CMK (cell line): Measurements from ENCODE around the gene CCDC146.
A peak's percentile ranks its signal among the peaks of the same experiment; 100 is the strongest.
"Not testable (repeated sequence)": the region's sequence is repeated elsewhere in the genome, so short reads cannot be mapped to it uniquely, and the experiment has no call there.

Experiments used
- DNase-seq: peaks from one replicate; pipeline ENCODE4 v3.0.0-alpha.2; 2010; ENCODE audit warnings: low read depth

The CCDC146 gene, protein sequence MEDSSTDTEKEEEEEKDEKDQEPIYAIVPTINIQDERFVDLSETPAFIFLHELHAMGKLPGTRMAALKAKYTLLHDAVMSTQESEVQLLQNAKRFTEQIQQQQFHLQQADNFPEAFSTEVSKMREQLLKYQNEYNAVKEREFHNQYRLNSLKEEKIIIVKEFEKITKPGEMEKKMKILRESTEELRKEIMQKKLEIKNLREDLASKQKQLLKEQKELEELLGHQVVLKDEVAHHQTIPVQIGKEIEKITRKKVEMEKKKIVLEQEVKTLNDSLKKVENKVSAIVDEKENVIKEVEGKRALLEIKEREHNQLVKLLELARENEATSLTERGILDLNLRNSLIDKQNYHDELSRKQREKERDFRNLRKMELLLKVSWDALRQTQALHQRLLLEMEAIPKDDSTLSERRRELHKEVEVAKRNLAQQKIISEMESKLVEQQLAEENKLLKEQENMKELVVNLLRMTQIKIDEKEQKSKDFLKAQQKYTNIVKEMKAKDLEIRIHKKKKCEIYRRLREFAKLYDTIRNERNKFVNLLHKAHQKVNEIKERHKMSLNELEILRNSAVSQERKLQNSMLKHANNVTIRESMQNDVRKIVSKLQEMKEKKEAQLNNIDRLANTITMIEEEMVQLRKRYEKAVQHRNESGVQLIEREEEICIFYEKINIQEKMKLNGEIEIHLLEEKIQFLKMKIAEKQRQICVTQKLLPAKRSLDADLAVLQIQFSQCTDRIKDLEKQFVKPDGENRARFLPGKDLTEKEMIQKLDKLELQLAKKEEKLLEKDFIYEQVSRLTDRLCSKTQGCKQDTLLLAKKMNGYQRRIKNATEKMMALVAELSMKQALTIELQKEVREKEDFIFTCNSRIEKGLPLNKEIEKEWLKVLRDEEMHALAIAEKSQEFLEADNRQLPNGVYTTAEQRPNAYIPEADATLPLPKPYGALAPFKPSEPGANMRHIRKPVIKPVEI

DNA sequence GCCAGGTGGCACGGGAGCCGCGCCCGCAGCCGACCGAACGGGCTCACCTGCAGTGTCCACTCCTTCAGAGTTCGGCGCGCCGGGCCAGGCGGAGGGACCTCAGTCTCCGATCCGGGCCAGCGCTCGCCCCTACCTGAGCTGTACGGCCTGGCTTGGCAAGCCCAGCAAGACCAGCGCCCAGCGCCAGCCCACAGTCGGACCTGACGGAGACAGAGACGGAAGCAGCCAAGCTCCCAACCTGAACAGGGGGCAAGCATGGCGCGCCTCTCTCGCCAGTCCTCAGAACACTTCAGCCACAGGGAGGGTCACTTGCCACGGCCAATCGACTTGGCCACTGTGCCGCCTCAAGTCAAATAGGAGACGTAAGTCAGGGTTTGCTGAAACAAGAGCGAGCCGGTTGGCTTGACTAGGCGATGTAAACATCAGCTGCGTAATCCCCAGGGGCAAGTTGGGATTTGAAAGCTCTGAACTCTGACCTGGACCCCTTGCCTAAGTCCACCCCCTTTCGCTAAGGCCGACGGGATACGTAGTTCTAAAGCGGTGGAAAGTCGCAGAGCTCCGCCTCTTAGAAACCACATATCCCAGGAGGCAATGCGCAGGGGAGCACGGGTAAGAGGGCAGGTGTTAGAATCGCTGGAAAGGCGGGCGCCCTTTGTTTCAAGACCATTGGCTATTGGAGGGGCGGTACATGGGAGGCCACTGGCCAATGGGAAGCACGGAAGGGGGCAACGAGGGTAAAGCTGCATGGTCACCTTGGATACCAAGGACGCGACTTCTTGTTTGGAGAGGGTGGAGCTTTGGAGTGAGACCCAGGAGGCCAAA lies at the start of gene CCDC146:
TSS of gene CCDC146 (plus strand) at position 756 of the 822 bp plus-strand sequence. CDS start 45,054 bp downstream, outside the sequence.
- peak; percentile 91 for DNase-seq

DNA sequence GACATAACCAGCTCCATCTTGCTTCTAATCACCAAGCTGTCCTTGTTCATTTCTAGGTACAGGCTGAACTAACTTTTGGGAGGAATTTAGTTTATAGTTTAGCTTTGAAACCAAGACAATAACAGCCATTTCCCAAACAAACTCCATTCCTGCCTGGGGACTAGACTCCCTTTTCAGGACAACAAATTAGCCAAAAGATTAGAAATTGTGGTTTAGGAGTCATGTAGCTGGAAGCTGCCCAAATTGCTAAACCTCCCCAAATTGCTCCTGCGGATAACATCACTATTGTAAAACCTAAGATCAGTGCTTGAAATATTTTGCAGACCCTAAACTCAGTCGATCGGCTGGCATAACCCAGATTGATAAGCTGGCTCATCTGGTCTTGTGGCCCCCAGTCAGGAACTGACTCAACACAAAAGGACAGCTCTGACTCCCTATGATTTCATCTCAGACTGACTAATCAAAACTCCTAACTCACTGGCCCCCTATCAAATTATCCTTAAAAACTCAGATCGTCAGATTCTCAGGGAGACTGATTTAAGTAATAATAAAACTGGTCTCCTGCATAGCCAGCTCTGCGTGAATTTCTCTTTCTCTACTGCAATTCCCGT lies 47.5 kb upstream of the CCDC146 start:
- not testable (repeated sequence) for DNase-seq

DNA sequence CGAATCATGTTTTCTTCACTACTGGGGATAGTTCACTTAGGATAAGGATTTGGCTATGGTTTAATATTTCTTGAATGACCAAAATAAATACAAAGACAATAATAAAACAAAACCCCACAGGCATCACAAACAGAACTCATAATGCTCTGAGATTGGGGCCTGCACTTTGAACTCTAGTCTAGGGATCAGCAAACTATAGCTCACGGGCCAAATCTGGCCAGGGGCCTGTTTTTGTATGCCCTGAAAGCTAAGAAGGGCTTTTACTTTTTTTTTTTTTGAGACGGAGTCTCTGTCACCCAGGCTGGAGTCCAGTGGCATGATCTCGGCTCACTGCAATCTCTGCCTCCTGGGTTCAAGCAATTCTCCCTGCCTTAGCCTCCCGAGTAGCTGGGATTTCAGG lies 45.4 kb upstream of the CCDC146 start:
- not testable (repeated sequence) for DNase-seq

DNA sequence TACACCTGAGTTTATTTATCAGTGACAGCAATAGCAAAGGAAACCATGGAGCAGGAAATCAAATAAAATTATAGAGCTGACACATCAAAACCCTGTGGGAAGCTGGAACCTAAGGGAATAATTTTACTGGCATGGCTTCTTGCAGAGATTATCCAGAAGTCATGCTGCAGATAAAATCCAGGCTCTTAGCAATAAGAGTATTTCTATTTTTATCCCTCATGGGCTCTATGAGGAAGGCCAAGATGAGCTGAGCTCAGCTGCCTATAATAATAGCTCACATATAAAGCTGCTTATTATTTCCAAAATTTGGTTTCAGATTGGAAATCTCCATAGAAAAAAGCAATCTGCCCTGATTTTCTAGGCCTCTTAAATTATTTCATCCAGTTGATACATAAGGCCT lies 43.3 kb upstream of the CCDC146 start:
- not testable (repeated sequence) for DNase-seq

DNA sequence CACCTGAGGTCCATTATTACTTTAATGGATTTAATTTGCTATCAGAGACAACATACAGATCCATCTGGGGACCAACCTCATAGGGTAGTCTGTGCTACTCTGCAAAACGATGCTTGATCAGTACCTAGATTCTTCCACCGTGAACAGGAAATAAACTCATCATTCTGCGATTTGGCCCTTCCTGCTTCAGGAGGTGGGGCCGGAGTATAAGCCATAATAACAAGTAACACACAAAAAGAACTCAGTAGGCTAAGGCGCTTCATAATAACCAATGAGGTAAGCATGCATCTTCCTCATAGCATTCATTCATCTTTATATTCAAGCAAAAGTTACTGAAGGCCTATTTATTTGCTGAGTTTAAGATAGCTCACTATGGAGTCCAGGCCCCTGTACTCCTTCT lies 42.8 kb upstream of the CCDC146 start:
- DNase-seq = not testable (repeated sequence)

DNA sequence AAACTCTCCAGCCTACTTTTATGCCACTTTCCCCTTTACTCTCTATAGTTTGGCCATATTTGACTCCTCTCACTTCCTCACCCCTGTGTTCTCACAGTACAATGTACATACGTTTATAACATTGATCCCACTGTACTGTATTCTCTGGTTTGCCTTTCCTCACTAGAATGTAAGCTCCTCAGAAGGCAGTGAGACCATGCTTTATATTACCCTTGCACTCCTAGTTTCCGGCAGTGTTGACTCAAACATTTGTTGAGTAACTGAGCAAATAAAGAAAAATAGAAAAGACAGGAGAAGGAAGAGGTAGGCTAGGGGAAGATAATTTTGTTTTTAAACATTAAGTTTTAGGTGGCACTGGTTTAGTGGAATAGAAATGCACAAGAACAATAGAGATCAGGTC lies 42.2 kb upstream of the CCDC146 start:
- DNase-seq = not testable (repeated sequence)

DNA sequence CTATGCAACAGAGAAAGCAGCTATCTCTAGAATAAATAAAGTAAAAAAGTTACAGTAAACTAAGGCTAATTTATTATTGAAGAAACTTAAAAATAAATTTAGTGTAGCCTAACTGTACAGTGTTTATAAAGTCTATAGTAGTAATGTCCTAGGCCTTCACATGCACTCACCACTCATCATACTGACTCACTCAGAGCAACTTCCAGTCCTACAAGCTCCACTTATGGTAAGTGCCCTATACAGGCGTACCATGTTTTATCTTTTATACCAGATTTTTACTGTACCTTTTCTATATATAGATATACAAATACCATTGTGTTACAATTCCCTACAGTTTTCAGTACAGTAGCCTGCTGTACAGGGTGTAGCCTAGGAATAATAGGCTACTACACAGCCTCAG lies 40.2 kb upstream of the CCDC146 start:
- DNase-seq = not testable (repeated sequence)

DNA sequence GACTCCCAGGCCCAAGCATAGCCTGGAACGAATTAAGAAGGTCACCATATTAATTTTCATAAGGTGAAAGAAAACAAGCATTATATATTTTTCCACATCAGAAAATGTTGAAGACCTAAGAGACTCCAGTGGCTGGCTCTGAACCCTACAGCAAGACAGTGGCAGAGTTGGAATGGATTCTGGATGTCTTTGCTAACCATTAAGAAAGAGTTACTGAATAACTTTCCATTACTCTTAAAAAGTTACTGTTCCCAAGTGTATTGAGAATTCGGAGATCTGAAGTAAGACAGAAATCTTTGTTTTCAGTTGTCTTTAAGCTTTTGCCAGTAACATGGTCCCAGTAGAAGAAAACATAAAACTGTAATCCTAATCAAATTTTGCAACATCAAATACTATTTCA lies 30.1 kb upstream of the CCDC146 start:
- DNase-seq = not testable (repeated sequence)

DNA sequence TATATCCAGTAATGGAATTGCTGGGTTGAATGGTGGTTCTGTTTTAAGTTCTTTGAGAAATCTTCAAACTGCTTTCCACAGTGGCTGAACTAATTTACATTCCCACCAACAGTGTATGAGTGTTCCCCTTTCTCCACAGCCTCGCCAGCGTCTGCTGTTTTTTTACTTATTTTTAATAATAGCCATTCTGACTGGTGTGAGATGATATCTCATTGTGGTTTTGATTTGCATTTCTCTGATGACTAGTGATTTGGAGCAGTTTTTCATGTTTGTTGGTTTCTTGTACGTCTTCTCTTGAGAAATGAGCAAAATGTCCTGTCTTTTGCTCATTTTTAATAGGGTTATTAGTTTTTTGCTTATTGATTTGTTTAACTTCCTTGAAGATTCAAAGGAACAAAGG lies 21.9 kb upstream of the CCDC146 start:
- not testable (repeated sequence) for DNase-seq

DNA sequence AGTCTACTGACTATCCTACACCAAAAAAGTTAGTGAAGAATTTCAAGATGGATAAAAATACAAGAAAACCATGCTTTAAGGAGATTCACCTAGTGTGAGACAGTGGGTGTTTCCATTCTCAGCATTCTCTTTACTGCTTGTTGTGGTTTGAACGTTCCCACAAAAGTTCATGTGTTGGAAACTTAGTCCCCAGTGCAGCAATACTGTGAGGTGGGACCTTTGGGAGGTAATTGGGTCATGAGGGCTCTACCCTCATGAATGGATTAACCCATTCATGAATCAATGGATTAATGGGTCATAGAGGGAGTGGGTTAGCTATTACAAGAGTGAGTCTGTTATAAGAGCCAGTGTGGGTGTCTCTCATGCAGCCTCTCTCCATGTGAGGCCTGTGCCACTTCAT lies 21.2 kb upstream of the CCDC146 start:
- not testable (repeated sequence) for DNase-seq

DNA sequence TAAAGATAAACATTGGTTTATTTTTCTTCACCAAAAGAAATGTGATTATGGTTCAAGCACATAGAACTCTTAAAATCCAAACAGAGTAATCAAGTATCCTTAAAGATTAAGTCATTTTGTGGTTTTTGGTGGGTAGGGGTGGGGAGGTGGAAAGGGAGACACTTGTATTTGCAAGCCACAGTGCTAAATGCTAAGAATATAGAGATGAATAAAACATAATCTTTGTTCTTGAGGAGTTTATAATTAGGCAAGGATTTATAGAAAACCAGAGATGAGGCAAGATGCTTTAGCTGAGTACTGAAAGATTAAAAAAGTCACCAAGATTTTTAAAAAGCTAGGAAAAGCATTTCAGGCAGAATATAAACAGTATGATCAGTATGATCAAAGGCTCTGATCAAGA lies 19.7 kb upstream of the CCDC146 start:
- DNase-seq = not testable (repeated sequence)

DNA sequence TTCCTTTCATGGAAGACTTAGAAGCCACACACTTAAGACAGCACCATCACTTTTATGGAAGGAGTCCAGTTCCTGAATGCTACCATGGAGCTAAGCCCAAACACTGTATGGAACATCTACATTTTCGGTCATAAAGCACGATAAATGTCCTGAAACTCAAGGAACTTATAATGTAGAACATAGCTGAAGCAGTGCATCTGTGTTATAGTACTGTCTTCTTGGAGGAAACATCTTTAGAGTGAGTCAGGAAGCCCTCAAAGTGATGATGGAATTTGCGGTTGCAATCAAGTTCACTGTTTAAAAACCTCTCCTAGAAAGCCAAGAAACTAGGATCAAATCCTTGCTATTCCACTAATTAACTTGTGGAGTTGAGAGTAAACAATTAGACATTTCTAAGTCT lies 16.5 kb upstream of the CCDC146 start:
- DNase-seq = not testable (repeated sequence)

DNA sequence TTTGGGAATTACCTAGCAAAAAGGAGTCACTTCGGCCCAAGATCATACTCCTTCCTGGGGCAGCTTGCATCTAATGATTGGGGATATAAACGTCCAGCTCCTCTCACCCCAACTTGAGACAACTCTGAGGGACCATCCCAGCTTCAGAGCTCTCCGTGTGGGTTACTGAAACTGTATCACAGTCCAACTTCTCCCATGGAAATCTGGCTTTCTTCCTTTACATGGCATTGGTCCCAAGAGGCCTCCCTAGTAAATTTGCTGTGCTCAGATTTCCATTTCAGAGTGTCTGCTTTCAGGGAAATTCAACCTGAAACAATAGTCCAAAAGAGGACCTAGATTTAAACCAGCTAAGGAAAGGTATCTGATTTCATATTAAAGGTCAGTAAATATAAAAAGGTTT lies 14.8 kb upstream of the CCDC146 start:
- not testable (repeated sequence) for DNase-seq

DNA sequence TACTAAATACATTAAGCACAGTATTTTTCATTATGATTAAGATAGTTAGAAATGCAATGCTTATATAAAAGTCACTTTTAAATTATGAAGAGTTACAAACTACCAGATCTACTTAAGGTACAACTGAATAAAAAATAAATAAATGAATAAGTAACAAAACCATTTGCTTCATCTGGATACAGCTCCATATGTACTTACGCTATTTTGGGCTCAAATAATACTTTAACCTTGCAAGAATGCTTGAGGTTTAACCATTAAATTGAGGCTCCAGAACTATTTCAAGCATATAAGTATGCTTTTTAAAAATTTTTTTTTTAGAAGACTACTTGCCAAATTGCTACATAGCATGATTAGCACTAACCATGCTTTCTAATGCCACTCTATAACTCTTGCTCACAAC lies 14.1 kb upstream of the CCDC146 start:
- not testable (repeated sequence) for DNase-seq

DNA sequence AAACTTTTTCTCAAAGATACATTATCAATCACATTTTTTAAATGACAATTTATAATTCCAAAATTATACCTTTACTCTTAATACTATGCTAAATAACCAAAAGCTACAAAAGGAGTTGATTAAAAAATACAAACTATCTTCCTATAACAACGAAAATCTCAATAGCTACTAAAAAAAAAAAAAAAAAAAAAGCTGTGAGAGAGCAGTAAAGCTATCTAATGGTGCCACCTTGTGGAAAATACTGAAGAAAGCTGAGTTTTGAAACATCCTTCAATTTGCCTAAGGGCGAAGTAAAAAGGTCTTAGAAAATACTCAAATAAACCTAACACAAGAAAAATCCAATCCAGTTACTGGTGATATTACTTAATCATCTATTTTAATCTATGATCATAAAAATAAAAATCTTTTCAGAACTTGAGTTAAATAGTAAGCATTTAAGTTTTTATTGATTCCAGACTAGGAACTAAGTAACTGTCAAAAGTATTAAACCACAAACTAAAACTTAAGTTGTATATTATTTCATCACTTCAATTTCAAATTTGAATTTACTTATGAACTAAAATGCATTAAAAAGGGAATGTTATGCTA lies 9.6 kb upstream of the CCDC146 start:
- DNase-seq = not testable (repeated sequence)

DNA sequence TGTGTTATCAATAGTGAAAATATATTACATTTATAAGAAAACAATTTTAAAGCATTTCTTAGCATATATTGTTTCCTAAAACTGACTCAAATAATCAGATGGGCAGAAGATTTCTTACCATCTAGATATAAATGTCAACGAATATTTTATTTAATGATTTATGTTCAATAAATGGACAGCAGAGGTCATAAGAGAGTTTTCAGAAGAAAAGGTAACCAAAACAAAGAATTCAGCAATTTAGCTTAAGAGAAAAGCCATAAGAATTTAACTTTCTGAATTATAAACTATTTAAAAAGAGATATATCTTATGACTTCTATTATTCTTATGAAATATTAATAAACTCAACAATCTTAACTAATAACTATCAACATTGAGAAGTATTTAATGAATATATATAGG lies 3.1 kb downstream of the CCDC146 start:
- not testable (repeated sequence) for DNase-seq

DNA sequence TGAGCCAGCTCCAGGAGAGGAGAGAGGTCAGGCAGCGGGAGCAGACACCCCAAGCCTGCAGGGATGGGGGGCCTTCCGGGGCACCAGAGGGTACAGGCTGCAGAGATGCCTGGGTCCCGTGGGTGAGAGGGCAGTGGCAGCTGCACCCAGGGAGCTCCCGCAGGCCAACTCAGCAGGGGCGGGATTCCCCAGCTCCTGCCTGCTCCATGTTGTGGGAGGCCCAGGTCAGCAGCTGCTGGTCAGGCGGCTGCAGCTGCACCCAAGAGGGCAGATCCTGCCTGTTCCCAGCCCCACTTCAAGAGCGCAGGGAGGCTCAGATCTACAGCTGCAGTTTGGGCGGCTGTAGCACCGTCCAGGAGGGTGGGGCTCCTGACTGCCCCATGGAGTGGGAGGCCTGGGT lies 4.6 kb downstream of the CCDC146 start:
- not testable (repeated sequence) for DNase-seq

DNA sequence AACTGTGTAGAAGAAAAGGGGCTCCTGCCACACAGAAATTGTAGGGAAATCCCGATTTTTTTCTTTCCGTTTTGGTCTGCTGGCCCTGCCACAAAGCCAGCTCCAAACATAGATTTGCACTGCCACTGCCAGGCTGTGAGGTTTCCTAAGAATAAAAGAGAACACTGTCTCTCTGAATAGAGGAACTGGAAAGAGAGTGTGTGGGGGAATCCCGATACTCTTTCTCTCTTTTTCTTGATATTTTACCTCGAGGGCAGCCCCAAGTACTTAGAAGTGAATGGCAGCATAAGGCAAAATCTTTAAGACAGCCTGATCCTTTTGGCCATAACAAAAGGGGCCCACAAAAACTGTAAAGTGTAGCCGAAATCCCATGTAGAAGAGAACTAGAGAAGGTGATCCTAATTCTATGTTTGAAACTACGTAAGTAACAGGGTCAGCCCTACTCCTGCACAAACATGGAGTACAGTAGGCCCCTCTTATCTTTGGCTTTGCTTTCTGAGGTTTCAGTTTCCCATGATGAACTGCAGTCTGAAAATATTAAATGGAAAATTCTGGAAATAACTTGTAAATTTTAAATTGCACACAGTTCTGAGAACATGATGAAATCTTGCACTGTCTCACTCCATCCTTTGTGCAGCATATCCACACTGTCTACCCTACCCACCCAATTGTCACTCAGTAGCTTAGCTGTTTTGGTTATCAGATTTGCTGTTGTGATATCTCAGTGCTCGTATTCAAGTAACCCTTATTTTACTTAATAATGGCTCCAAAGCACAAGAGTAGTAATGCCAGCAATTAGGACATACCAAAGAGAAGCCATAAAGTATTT lies 6.4 kb downstream of the CCDC146 start:
- not testable (repeated sequence) for DNase-seq

DNA sequence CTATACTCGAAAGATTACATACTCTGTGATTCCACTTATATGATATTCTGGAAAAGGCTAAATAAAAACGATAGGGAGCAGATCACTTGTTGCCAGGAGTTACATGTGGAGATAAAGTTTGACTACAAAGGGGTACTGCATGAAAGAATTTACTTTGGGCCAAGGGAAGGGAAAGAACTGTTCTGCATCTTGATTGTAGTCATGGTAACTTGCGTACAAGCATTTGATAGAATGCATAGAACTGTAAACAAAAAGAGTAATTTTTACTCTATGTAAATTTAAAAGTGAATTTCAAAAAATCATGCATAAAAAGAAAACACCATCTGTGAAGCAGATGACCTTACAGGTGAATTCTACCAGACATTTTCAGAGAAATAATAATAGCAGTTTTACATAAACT lies 9.4 kb downstream of the CCDC146 start:
- not testable (repeated sequence) for DNase-seq

DNA sequence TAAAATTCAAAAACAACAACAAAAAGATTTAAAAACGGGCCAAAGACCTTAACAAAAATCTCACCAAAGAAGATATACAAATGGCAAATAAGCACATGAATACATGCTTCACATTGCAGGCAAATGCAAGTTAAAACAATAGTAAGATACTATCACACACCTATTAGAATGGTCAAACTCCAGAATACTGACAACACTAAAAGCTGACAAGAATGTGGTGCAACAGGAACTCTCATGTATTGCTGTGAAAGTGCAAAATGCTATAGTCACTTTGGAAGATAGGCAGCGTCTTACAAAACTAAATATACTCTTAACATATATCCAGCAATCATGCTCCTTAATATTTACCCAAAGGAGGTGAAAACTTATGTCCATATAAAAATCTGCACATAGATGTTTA lies 16.3 kb downstream of the CCDC146 start:
- not testable (repeated sequence) for DNase-seq
